NK-92 (cell line): ENCODE measurements around the gene SNORC.
"Not testable (repeated sequence)": the region's sequence is repeated elsewhere in the genome, so short reads cannot be mapped to it uniquely, and the experiment has no call there.

Experiments used
- DNase-seq: peaks from one replicate; lab custom pipeline; 2025; ENCODE audit not compliant: unreplicated experiment; lab: John Stamatoyannopoulos, UW

Gene SNORC

GRCh38 chr2:232894746-232895145 lies 24.7 kb downstream of the SNORC start:
- no peak for DNase-seq

- DNase-seq: no peak
Observed at GRCh38 chr2:232896111-232896510, 26.0 kb downstream of the SNORC start.

GRCh38 chr2:232896720-232897597 lies 26.9 kb downstream of the SNORC start:
- DNase-seq: no peak

GRCh38 chr2:232897598-232898408 lies 27.7 kb downstream of the SNORC start:
- no peak for DNase-seq

- no peak for DNase-seq
Observed at GRCh38 chr2:232898592-232899543, 28.8 kb downstream of the SNORC start.

GRCh38 chr2:232900811-232901735 lies 31.0 kb downstream of the SNORC start:
- no peak for DNase-seq

GRCh38 chr2:232901736-232902578 lies 31.9 kb downstream of the SNORC start:
- no peak for DNase-seq

GRCh38 chr2:232903989-232904388 lies 33.9 kb downstream of the SNORC start:
- DNase-seq: no peak

- DNase-seq: not testable (repeated sequence)
Observed at GRCh38 chr2:232906867-232907717, 37.0 kb downstream of the SNORC start.

GRCh38 chr2:232907718-232908085 lies 37.6 kb downstream of the SNORC start:
- DNase-seq: not testable (repeated sequence)

GRCh38 chr2:232908695-232909094 lies 38.6 kb downstream of the SNORC start:
- no peak for DNase-seq

- DNase-seq: no peak
Observed at GRCh38 chr2:232910376-232910775, 40.3 kb downstream of the SNORC start.

GRCh38 chr2:232911712-232912277 lies 41.7 kb downstream of the SNORC start:
- DNase-seq: no peak

- DNase-seq: no peak
Observed at GRCh38 chr2:232913903-232914302, 43.8 kb downstream of the SNORC start.

GRCh38 chr2:232919141-232919540 lies 49.1 kb downstream of the SNORC start:
- DNase-seq: no peak

GRCh38 chr2:232920055-232920454 lies 50.0 kb downstream of the SNORC start:
- DNase-seq: no peak

GRCh38 chr2:232920760-232921159 lies 50.7 kb downstream of the SNORC start:
- no peak for DNase-seq

GRCh38 chr2:232924433-232924832 lies 54.4 kb downstream of the SNORC start:
- DNase-seq: no peak
